Colonic mucosa (tissue), 4 donors: Measurements from ENCODE around the gene NEU1. TPM values are rescaled to one million over a fixed set of nuclear protein-coding genes. Genes with fewer than 3 reads are reported as not detected.
A peak's percentile ranks its signal among the peaks of the same experiment; 100 is the strongest.
"Not testable (repeated sequence)": the region's sequence is repeated elsewhere in the genome, so short reads cannot be mapped to it uniquely, and the experiment has no call there.

ENCODE experiments used
- DNase-seq: peaks from one replicate; pipeline ENCODE4 v3.0.0-alpha.2; 2020
- H3K27ac ChIP-seq: fragments of 200-600 bp; one replicate; pipeline ENCODE4 v1.8.0; 2021
- H3K27me3 ChIP-seq: fragments of 200-600 bp; one replicate; pipeline ENCODE4 v1.8.0; 2021
- H3K36me3 ChIP-seq: fragments of 200-600 bp; one replicate; pipeline ENCODE4 v1.8.0; 2021
- H3K4me1 ChIP-seq: fragments of 200-600 bp; one replicate; pipeline ENCODE4 v1.8.0; 2021; ENCODE audit warnings: mild to moderate bottlenecking
- H3K4me3 ChIP-seq: fragments of 200-600 bp; one replicate; pipeline ENCODE4 v1.8.0; 2021
- H3K9ac ChIP-seq, 2 donors: one replicate each; pipeline ENCODE4 v1.7.0; 2013; ENCODE audit warnings: control low read depth in 2 of 2, low read depth in 2 of 2, low read length in 2 of 2
- H3K9me3 ChIP-seq: fragments of 200-600 bp; one replicate; pipeline ENCODE4 v1.8.0; 2021
- intact Hi-C: fragments of 100-400 bp; cut with DNase I; formaldehyde crosslinking; loops from one replicate; pipeline ENCODE4 v1.14.1; 2022
- total RNA-seq, 2 donors: library from RNA; stranded (reverse); fragmentation: NEBNext Ultra II Directional in 1 of 2; extraction: Animal tissue kit (Norgen Biotek cat#: 25700) in 1 of 2; gene quantifications; one replicate each; pipeline ENCODE4 v1.2.1, GENCODE V29; 2021
- TF ChIP-seq, protein P1 (sequence below): fragments of 200-600 bp; IDR thresholded peaks from one replicate; pipeline ENCODE4 v1.8.0; 2022; ENCODE audit warnings: antibody characterized with exemption, mild to moderate bottlenecking
- donor health status: healthy.
- donor health status: DM: no; HTN: no; CAD: no.
- donor health status: DM: no; HTN: no; CAD: no.

NEU1 gene
- total RNA-seq, 2 donors from 2014 or later: 33.8 to 47.4 TPM

DNA sequence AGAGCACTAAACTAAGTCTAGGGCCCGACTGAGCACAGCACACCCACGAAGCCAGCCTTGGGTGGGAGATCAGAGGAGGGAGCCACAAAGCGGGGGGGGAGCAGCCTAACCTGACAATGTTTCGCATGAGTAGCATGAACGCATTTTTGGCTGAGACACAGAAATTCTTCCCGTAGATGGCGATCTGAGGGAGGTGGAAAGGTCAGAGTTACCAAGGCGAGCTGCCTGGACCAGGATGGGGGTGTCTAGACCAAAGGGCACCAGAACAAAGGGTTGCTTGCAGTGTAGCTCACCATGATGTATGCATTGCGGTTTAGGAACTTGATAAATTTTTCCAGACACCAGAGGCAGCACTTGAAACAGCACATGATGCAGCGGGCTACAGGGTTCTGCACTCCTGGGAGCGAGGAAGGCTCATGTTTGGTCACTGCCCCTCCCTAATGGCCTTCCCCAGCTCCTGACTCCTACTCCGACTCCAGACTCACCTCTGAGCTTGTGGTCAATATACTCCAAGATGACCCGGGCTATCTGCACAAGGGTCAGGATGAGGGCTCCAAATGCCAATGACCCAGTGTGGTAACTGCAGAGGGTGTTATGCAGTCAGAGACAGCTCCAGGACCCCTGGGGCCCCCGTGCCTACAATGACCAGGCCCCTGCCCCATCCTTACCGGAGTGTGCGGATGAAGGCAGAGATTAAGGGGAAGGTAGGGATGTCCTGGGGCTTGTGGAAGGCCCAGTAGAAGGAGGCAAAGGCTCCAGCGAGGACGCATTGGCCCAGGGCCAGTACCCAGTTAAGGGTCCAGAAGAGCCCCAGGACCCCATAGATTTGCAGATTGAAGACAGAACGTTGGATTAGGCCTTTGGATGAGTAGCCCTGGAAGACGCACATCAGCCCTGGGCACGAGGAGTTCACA is 2.8 kb upstream of the NEU1 start:
- H3K27me3 ChIP-seq: no peaks in the 10 kb centered on the region
- no peak overlapping the region for H3K27ac ChIP-seq
- TF ChIP-seq, protein P1, sequence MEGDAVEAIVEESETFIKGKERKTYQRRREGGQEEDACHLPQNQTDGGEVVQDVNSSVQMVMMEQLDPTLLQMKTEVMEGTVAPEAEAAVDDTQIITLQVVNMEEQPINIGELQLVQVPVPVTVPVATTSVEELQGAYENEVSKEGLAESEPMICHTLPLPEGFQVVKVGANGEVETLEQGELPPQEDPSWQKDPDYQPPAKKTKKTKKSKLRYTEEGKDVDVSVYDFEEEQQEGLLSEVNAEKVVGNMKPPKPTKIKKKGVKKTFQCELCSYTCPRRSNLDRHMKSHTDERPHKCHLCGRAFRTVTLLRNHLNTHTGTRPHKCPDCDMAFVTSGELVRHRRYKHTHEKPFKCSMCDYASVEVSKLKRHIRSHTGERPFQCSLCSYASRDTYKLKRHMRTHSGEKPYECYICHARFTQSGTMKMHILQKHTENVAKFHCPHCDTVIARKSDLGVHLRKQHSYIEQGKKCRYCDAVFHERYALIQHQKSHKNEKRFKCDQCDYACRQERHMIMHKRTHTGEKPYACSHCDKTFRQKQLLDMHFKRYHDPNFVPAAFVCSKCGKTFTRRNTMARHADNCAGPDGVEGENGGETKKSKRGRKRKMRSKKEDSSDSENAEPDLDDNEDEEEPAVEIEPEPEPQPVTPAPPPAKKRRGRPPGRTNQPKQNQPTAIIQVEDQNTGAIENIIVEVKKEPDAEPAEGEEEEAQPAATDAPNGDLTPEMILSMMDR: no peak
- intact Hi-C loops: no loop called here
- peaks cover 8% of the 10 kb centered on the region for H3K36me3 ChIP-seq
- no peak for DNase-seq
- peak overlapping the region in 1 of 2 donors; percentile 12 for H3K9ac ChIP-seq
- H3K4me3 ChIP-seq: no peak overlapping the region
- H3K9me3 ChIP-seq: no peaks in the 10 kb centered on the region
- H3K4me1 ChIP-seq: peaks cover 4% of the 10 kb centered on the region

DNA sequence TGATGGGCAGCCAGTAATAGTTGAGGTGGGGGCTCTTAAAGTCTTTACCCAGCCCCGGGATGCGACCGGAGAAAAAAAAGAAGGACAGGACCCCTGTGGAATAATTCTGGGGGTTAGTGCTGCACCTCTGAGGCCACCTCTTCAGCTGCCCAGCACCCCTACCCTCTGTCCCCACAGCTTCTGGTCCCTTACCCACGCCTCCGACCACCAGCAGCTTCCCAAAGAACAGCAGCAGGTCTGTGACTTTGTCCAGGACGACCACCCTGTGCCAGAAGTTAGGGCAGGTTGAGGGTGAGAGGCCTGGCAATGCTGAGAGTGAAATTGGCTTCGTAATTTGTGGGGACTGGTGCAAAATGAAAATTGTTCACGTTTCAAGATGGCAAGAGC is 2.2 kb upstream of the NEU1 start:
- TF ChIP-seq, protein P1: no peak
- H3K27me3 ChIP-seq: no peaks in the 10 kb centered on the region
- H3K4me3 ChIP-seq: no peak overlapping the region
- H3K36me3 ChIP-seq: peaks cover 8% of the 10 kb centered on the region
- DNase-seq: no peak
- intact Hi-C loops: no loop called here
- H3K9ac ChIP-seq: peak overlapping the region in 1 of 2 donors; percentile 12
- peaks cover 4% of the 10 kb centered on the region for H3K4me1 ChIP-seq
- H3K27ac ChIP-seq: no peak overlapping the region
- H3K9me3 ChIP-seq: no peaks in the 10 kb centered on the region

DNA sequence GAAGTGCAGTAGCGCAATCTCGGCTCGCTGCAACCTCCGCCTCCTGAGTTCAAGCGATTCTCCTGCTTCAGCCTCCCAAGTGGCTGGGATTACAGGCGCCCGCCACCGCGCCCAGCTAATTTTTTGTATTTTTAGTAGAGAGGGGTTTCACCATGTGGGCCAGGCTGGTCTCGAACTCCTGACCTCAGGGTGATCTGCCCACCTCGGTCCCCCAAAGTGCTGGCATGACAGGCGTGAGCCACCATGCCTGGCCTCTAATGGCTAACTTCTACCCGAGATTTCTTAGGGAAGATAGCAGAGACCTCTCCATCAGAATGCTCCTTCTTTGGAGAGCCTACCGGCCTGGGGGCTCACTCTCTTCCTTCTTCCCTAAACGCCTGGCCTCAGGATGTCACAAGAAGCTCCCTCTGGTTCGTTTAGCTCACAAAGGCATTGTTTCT is 1.5 kb upstream of the NEU1 start:
- DNase-seq, H3K9me3 ChIP-seq, intact Hi-C loops, H3K27me3 ChIP-seq, H3K36me3 ChIP-seq, H3K4me1 ChIP-seq: not testable (repeated sequence)
- Histone ChIP-seq H3K4me3 (peak overlapping the region; percentile 38), H3K27ac (peak overlapping the region; percentile 85), H3K9ac (peak overlapping the region in 1 of 2 donors; percentile 53)

DNA sequence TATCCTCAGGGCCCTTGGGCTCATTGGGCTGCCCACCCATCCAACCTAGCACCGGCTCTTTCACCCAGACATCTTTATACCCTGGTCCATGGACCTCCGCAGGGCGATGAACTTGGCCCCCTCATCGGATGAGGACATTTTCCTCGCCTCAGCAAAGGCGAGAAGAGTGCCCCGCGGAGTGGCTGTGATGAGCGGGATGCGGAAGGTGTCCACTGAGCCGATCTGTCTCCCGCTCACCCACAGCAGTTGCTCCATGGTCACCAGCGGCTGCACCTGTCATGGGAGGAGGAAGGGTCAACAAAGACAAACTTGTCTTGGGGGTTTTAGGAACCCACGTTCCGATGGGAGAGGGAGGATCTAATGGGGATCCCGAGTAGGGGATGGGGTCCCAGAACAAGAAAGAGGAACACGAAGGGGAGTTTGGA is 690 bp downstream of the NEU1 start:
- no peak for DNase-seq

DNA sequence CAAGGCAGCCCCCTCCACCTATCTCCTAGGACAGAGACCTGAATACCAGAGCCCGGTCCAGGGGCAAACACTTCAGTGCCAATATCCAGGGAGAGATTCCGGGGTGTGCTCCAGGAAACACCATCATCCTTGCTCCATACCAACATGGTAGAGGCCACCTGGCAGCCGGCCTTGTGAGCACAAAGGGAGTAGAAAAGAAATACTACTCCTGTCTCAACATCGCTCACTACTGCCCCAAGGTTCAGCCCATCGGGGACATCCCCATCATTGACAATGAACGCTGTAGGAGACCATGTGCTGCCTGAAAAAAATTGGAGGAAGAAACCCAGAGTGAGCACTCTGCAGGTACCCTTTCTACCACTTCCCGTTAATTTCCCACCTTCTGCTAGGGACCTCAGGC is 1.5 kb downstream of the NEU1 start:
- DNase-seq: no peak
- intact Hi-C loops: no loop called here
- no peak overlapping the region for H3K27ac ChIP-seq
- TF ChIP-seq, protein P1: no peak
- no peak overlapping the region for H3K4me3 ChIP-seq
- H3K9ac ChIP-seq: no peak overlapping the region
- no peaks in the 10 kb centered on the region for H3K27me3 ChIP-seq
- H3K4me1 ChIP-seq: peaks cover 4% of the 10 kb centered on the region
- peaks cover 4% of the 10 kb centered on the region for H3K36me3 ChIP-seq
- no peaks in the 10 kb centered on the region for H3K9me3 ChIP-seq

More for the DNA sequence above, 690 bp downstream of the NEU1 start:
- H3K4me1 ChIP-seq: peaks cover 4% of the 10 kb centered on the region
- peak overlapping the region; percentile 91 to 95 for H3K9ac ChIP-seq
- no peaks in the 10 kb centered on the region for H3K9me3 ChIP-seq
- H3K4me3 ChIP-seq: peak overlapping the region; percentile 67
- H3K27ac ChIP-seq: peak overlapping the region; percentile 85
- TF ChIP-seq, protein P1: no peak
- no peaks in the 10 kb centered on the region for H3K27me3 ChIP-seq
- intact Hi-C loops: no loop called here
- peaks cover 4% of the 10 kb centered on the region for H3K36me3 ChIP-seq

DNA sequence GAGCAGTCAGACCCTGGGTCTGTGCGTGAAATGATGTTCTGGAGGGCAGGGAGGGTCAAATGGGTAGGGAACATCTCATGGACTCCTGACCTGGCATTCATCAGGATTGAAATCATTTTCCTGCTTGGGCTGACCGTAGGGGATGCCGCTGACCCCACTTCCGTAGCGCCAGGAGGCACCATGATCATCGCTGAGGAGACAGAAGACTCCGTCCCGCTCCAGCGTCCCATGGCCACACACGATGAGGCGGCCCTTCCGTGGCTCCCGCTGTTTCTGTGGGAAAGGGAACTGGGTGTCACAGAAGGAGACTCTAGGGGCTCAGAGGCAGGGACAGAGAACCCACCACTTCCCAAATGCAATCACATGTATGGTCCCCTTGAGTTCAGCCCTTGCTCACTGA is 2.3 kb downstream of the NEU1 start:
- Histone ChIP-seq H3K27ac (no peak overlapping the region), H3K9ac (no peak overlapping the region), H3K9me3 (no peaks in the 10 kb centered on the region), H3K4me1 (peaks cover 4% of the 10 kb centered on the region), H3K4me3 (no peak overlapping the region), H3K36me3 (peaks cover 4% of the 10 kb centered on the region), H3K27me3 (no peaks in the 10 kb centered on the region)
- no peak for DNase-seq
- intact Hi-C loops: no loop called here
- TF ChIP-seq, protein P1: no peak
